Measurements from ENCODE around the gene S1PR1.

DNA sequence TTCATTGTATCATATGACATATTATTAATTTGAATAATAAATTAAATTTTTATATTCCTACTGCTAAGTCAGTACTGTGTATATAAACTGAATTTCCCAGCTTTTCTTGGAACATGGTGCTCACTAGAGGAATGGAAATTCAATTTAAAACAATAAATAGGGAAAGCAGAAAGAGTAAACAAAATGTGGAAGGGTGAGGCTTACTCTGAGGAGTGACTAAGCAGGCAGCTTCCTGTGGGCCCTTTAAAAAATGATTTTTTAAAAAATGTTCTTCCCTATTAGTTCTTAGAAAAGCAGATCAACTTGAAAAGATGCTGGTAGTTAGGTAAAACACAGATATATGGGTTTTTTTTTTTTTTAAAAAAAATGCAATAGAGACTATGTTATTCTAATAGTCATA lies 49.5 kb upstream of the S1PR1 start:
- TF ChIP-seq, protein P1, sequence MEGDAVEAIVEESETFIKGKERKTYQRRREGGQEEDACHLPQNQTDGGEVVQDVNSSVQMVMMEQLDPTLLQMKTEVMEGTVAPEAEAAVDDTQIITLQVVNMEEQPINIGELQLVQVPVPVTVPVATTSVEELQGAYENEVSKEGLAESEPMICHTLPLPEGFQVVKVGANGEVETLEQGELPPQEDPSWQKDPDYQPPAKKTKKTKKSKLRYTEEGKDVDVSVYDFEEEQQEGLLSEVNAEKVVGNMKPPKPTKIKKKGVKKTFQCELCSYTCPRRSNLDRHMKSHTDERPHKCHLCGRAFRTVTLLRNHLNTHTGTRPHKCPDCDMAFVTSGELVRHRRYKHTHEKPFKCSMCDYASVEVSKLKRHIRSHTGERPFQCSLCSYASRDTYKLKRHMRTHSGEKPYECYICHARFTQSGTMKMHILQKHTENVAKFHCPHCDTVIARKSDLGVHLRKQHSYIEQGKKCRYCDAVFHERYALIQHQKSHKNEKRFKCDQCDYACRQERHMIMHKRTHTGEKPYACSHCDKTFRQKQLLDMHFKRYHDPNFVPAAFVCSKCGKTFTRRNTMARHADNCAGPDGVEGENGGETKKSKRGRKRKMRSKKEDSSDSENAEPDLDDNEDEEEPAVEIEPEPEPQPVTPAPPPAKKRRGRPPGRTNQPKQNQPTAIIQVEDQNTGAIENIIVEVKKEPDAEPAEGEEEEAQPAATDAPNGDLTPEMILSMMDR (IDR thresholded peaks at IDR 0.05): no peak
- TF ChIP-seq POLR2A (IDR thresholded peaks at IDR 0.05): no peak
